Liver (tissue), 9 donors: ENCODE results near the gene PRLHR. TPM values are rescaled to one million over a fixed set of nuclear protein-coding genes. Genes with fewer than 3 reads are reported as not detected.

Source experiments
- DNase-seq: peaks from one replicate; pipeline ENCODE4 v3.0.0-alpha.2; 2017; ENCODE audit warnings: low spot score
- H3K27ac ChIP-seq, 2 donors: one replicate each; pipeline ENCODE4 v1.7.0; 2013; ENCODE audit warnings: inconsistent platforms in 2 of 2, low read length in 2 of 2, control low read depth in 1 of 2, low read depth in 1 of 2, mild to moderate bottlenecking in 1 of 2
- H3K27me3 ChIP-seq, 4 donors: one replicate each; pipeline versions ENCODE4 v1.6.1 to v1.7.0; 2013; ENCODE audit warnings: low read length in 3 of 4, inconsistent platforms in 1 of 4, mild to moderate bottlenecking in 1 of 4, moderate library complexity in 1 of 4; ENCODE audit not compliant: control insufficient read depth in 4 of 4, insufficient read depth in 4 of 4
- H3K36me3 ChIP-seq, 4 donors: one replicate each; pipeline versions ENCODE4 v1.6.1 to v1.7.0; 2013; ENCODE audit warnings: low read length in 3 of 4, mild to moderate bottlenecking in 3 of 4, low read depth in 1 of 4, moderate library complexity in 1 of 4; ENCODE audit not compliant: control insufficient read depth in 4 of 4, insufficient read depth in 3 of 4
- H3K4me1 ChIP-seq, 4 donors: one replicate each; pipeline versions ENCODE4 v1.6.1 to v1.7.0; 2013; ENCODE audit warnings: low read length in 3 of 4, mild to moderate bottlenecking in 3 of 4, moderate library complexity in 1 of 4; ENCODE audit not compliant: control insufficient read depth in 4 of 4, insufficient read depth in 4 of 4
- H3K4me3 ChIP-seq, 3 donors: one replicate each; pipeline versions ENCODE4 v1.6.1 to v1.7.0; 2013; ENCODE audit warnings: low read length in 3 of 3, control low read depth in 1 of 3, low read depth in 1 of 3, mild to moderate bottlenecking in 1 of 3
- H3K9ac ChIP-seq, 2 donors: one replicate each; pipeline ENCODE4 v1.7.0; 2013; ENCODE audit warnings: low read length in 2 of 2, mild to moderate bottlenecking in 2 of 2, moderate library complexity in 2 of 2, control low read depth in 1 of 2, low read depth in 1 of 2
- H3K9me3 ChIP-seq, 4 donors: one replicate each; pipeline versions ENCODE4 v1.6.1 to v1.7.0; 2013; ENCODE audit warnings: low read length in 3 of 4; ENCODE audit not compliant: control insufficient read depth in 4 of 4
- EGR1 ChIP-seq, 2 donors: IDR thresholded peaks; 2 replicates each; pipeline ENCODE4 v1.6.1; 2016 to 2018; ENCODE audit warnings: antibody characterized with exemption in 2 of 2, low read depth in 2 of 2
- FOXA1 ChIP-seq: IDR thresholded peaks from 2 replicates; pipeline ENCODE4 v1.6.1; 2016; ENCODE audit warnings: antibody characterized with exemption
- HNF4A ChIP-seq, 2 donors: conservative IDR thresholded peaks; 2 replicates each; pipeline ENCODE4 v1.6.1; 2016; ENCODE audit warnings: antibody characterized with exemption in 2 of 2, mild to moderate bottlenecking in 2 of 2
- HNF4G ChIP-seq: IDR thresholded peaks from 2 replicates; pipeline ENCODE4 v1.6.1; 2016; ENCODE audit warnings: antibody characterized with exemption
- JUND ChIP-seq, 2 donors: IDR thresholded peaks; 2 replicates each; pipeline ENCODE4 v1.6.1; 2016; ENCODE audit warnings: antibody characterized with exemption in 2 of 2
- RAD21 ChIP-seq, 2 donors: IDR thresholded peaks; 2 replicates each; pipeline ENCODE4 v1.6.1; 2016; ENCODE audit warnings: antibody characterized with exemption in 2 of 2, mild to moderate bottlenecking in 2 of 2
- RXRA ChIP-seq, 2 donors: IDR thresholded peaks; 2 replicates each; pipeline ENCODE4 v1.6.1; 2017 to 2018; ENCODE audit warnings: antibody characterized with exemption in 2 of 2, mild to moderate bottlenecking in 1 of 2
- TAF1 ChIP-seq: conservative IDR thresholded peaks from 2 replicates; pipeline ENCODE4 v1.6.1; 2016; ENCODE audit warnings: antibody characterized with exemption, mild to moderate bottlenecking
- YY1 ChIP-seq: IDR thresholded peaks from 2 replicates; pipeline ENCODE4 v1.6.1; 2016; ENCODE audit warnings: antibody characterized with exemption, mild to moderate bottlenecking
- WGBS: extraction: QIAGEN DNeasy Blood & Tissue Kit; methylation state at CpG from one replicate; pipeline ENCODE4 v1.1.7; 2013; 5-methylcytosine and 5-hydroxymethylcytosine counted together
- polyA plus RNA-seq, 2 donors: library from polyadenylated mRNA; stranded (reverse) in 1 of 2; unstranded in 1 of 2; fragments of 200-250 nt in 1 of 2; fragments of >200 nt in 1 of 2; fragmentation: Nextera tagmentation in 1 of 2; extraction: Ambion mirVana in 1 of 2; gene quantifications; one replicate each; pipeline versions ENCODE4 v1.2.1 to v1.2.3, GENCODE V29; 2013 to 2015
- total RNA-seq, 2 donors: library from RNA; depleted of rRNA; stranded (reverse); fragments of >200 nt; gene quantifications; one replicate each; pipeline ENCODE4 v1.2.3, GENCODE V29; 2014
- TF ChIP-seq, protein P1 (sequence below): IDR thresholded peaks from 2 replicates; pipeline ENCODE4 v1.6.1; 2016; ENCODE audit warnings: antibody characterized with exemption
- TF ChIP-seq, protein P2 (sequence below): fragments of 150-350 bp; IDR thresholded peaks from 2 replicates; pipeline ENCODE4 v1.5.1; 2017; ENCODE audit warnings: improper control_type of control experiment, low read depth, low read length; ENCODE audit not compliant: missing input control
- TF ChIP-seq, protein P3 (sequence below): IDR thresholded peaks from 2 replicates; pipeline ENCODE4 v1.6.1; 2016; ENCODE audit warnings: antibody characterized with exemption
- donor health status: healthy.
- donor health status: healthy.
- donor health status: healthy.
- donor health status: healthy.
- donor health status: healthy.

PRLHR gene
- total and polyA plus RNA-seq, 4 donors, result under 0.01 to 0.08 TPM; not detected in 2

DNA sequence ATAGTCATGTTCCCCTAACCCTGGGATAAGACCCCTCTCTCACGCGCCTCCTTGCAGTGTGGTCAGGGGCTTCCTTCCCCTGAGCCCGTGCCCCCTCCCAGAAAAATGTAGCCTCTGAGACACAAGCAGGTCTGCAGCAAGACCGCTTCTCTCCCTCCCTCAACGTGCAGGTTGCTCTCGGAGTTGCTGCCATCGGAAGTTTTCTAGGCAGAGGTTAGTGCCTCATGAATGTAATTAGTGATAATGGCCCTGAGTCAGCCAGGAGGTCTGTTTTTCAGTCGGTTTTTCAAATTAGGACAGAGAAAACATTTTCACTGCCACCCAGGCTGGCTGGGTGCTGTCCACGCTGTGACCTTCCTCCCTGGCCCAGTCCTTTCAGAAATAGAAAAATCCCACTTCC is 43.2 kb upstream of the PRLHR start (continued):
- TF ChIP-seq HNF4G (no peak), TAF1 (no peak), JUND (IDR thresholded peaks at IDR 0.05) (no peak), YY1 (no peak), FOXA1 (no peak)
- TF ChIP-seq, protein P1, sequence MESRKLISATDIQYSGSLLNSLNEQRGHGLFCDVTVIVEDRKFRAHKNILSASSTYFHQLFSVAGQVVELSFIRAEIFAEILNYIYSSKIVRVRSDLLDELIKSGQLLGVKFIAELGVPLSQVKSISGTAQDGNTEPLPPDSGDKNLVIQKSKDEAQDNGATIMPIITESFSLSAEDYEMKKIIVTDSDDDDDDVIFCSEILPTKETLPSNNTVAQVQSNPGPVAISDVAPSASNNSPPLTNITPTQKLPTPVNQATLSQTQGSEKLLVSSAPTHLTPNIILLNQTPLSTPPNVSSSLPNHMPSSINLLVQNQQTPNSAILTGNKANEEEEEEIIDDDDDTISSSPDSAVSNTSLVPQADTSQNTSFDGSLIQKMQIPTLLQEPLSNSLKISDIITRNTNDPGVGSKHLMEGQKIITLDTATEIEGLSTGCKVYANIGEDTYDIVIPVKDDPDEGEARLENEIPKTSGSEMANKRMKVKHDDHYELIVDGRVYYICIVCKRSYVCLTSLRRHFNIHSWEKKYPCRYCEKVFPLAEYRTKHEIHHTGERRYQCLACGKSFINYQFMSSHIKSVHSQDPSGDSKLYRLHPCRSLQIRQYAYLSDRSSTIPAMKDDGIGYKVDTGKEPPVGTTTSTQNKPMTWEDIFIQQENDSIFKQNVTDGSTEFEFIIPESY, result no peak

DNA sequence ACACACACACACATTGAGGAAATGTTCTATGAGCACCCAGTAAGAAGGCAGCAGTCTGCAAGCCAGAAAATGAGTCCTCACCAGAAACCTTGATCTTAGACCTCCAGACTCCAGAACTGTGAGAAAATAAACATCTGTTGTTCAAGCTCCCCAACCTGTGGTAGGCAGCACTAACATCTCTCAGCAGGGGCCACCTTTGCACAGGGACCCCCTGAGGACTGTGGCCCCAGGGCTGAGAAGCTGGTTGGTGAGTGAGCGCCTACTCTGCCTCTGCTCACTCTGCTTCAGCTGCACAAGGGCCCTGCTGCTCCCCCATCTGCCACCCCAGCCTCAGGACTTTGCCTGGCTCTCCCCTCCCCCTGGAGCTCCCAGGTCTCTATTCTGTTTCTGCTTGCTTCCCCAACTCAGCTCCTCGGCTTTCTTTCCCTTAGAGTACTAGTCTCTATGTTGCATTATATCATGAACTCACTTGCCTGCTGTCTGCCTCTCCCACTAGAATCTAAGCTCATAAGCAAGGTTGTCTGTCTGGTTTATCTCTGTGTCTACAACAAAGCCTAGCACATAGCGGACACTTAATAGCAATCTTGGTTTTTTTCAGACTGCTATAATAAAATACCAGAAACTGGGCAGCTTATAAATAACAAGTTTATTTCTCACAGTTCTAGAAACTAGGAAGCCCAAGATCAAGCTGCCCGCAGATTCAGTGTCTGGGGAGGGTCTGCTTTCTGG is 40.4 kb upstream of the PRLHR start:
- no peak overlapping the region for H3K4me3 ChIP-seq
- TF ChIP-seq RAD21 (IDR thresholded peaks at IDR 0.05) (no peak), TAF1 (no peak), HNF4G (no peak)
- TF ChIP-seq, protein P2, sequence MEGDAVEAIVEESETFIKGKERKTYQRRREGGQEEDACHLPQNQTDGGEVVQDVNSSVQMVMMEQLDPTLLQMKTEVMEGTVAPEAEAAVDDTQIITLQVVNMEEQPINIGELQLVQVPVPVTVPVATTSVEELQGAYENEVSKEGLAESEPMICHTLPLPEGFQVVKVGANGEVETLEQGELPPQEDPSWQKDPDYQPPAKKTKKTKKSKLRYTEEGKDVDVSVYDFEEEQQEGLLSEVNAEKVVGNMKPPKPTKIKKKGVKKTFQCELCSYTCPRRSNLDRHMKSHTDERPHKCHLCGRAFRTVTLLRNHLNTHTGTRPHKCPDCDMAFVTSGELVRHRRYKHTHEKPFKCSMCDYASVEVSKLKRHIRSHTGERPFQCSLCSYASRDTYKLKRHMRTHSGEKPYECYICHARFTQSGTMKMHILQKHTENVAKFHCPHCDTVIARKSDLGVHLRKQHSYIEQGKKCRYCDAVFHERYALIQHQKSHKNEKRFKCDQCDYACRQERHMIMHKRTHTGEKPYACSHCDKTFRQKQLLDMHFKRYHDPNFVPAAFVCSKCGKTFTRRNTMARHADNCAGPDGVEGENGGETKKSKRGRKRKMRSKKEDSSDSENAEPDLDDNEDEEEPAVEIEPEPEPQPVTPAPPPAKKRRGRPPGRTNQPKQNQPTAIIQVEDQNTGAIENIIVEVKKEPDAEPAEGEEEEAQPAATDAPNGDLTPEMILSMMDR, result no peak
- no peak overlapping the region for H3K9ac ChIP-seq
- no peaks in the 10 kb centered on the region for H3K9me3 ChIP-seq
- H3K27me3 ChIP-seq, result no peaks in the 10 kb centered on the region
- H3K4me1 ChIP-seq, result no peaks in the 10 kb centered on the region
- DNase-seq, result no peak
- no peaks in the 10 kb centered on the region for H3K36me3 ChIP-seq
- 91% methylated on average over 4 of the region's 4 CpGs for WGBS
- no peak overlapping the region for H3K27ac ChIP-seq

DNA sequence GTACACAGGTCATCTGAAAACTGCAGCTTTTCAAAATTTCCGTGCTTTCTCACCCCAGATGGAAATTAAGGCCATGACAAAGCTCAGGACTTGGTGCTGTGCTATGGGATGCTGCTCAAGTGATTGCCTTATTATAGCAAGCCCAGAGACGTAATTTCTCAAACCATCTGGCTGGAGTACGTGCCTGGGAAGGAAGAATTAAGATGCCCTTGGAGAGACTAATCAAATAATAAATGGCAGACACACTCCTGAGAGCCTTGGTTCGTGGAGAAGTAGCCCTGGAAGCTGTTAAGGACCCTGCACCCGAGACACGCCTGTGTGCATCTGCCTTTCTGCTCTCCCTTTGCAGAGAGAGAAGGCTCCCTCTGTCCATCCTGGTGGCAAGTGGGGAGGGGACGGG is 38.3 kb upstream of the PRLHR start:
- no peaks in the 10 kb centered on the region for H3K36me3 ChIP-seq
- no peak overlapping the region for H3K27ac ChIP-seq
- no peaks in the 10 kb centered on the region for H3K9me3 ChIP-seq
- DNase-seq, result no peak
- WGBS, result 56% methylated on average over 7 of the region's 7 CpGs
- no peak for TF ChIP-seq EGR1 (IDR thresholded peaks at IDR 0.05; ENCODE audit: low read depth in 2 of 2)
- TF ChIP-seq, protein P2, result no peak
- TF ChIP-seq, protein P3, sequence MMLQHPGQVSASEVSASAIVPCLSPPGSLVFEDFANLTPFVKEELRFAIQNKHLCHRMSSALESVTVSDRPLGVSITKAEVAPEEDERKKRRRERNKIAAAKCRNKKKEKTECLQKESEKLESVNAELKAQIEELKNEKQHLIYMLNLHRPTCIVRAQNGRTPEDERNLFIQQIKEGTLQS, result no peak
- TF ChIP-seq HNF4A (conservative IDR thresholded peaks at IDR 0.05), result no peak
- no peak for TF ChIP-seq RAD21 (IDR thresholded peaks at IDR 0.05)
- TF ChIP-seq YY1, result no peak
- TF ChIP-seq FOXA1, result no peak
- no peak for TF ChIP-seq RXRA (IDR thresholded peaks at IDR 0.05)
- H3K27me3 ChIP-seq, result peaks cover 0 to 4% (median 0%) of the 10 kb centered on the region in 4 donors
- H3K9ac ChIP-seq, result no peak overlapping the region
- H3K4me1 ChIP-seq, result no peaks in the 10 kb centered on the region
- H3K4me3 ChIP-seq, result no peak overlapping the region
